ENCODE data around the gene ZEB1. TPM values are rescaled to one million over a fixed set of nuclear protein-coding genes. Genes with fewer than 3 reads are reported as not detected.

Gene ZEB1
- total and polyA plus RNA-seq, 12 donors, result 10.6 to 125 (median 96.4) TPM

- Histone ChIP-seq H3K27me3 (no peaks in the 10 kb centered on the region), H3K36me3 (peaks cover 0 to 22% (median 0%) of the 10 kb centered on the region in 9 donors), H3K9me3 (peaks cover 0 to 4% (median 0%) of the 10 kb centered on the region in 11 donors), H3K27ac (no peak overlapping the region), H3K4me3 (no peak overlapping the region), H3K4me1 (peaks cover 0 to 30% (median 11%) of the 10 kb centered on the region in 9 donors)
- DNase-seq (no peak), ATAC-seq (no peak)
- TF ChIP-seq, protein P1, sequence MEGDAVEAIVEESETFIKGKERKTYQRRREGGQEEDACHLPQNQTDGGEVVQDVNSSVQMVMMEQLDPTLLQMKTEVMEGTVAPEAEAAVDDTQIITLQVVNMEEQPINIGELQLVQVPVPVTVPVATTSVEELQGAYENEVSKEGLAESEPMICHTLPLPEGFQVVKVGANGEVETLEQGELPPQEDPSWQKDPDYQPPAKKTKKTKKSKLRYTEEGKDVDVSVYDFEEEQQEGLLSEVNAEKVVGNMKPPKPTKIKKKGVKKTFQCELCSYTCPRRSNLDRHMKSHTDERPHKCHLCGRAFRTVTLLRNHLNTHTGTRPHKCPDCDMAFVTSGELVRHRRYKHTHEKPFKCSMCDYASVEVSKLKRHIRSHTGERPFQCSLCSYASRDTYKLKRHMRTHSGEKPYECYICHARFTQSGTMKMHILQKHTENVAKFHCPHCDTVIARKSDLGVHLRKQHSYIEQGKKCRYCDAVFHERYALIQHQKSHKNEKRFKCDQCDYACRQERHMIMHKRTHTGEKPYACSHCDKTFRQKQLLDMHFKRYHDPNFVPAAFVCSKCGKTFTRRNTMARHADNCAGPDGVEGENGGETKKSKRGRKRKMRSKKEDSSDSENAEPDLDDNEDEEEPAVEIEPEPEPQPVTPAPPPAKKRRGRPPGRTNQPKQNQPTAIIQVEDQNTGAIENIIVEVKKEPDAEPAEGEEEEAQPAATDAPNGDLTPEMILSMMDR (IDR thresholded peaks at IDR 0.05), result no peak
- intact Hi-C loops (cut with DNase I), result no loop called here
- 91% methylated on average over 4 of the region's 4 CpGs for WGBS, 2 donors
Observed at GRCh38 chr10:31366703-31367102, 47.7 kb downstream of the ZEB1 start.

DNA sequence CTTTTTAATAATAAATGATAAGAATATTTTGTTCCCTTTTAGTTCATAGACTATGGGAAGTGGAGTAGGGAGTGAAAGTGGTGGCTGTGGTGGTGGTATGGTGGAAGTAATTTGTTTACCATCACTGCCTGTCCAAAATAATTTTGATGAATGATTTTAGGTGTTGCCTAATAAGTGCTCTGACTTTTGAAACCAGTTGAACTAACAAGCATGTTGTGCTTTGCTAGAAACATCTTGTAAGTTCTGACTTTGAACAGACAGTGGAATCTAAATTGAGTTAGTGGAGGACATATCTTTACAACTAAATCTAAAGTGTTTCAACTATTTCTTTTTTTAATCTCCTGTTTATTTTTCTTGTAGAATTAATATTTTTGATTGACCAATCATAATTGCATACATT lies 49.7 kb downstream of the ZEB1 start:
- Histone ChIP-seq H3K36me3 (peaks cover 0 to 7% (median 0%) of the 10 kb centered on the region in 9 donors), H3K27me3 (no peaks in the 10 kb centered on the region), H3K4me1 (peaks cover 0 to 50% (median 16%) of the 10 kb centered on the region in 9 donors), H3K27ac (no peak overlapping the region), H3K4me3 (no peak overlapping the region), H3K9me3 (no peaks in the 10 kb centered on the region)
- TF ChIP-seq, protein P1 (IDR thresholded peaks at IDR 0.05), result no peak
- no peak for DNase-seq
- no peak for ATAC-seq
- intact Hi-C loops (cut with DNase I), result no loop called here

DNA sequence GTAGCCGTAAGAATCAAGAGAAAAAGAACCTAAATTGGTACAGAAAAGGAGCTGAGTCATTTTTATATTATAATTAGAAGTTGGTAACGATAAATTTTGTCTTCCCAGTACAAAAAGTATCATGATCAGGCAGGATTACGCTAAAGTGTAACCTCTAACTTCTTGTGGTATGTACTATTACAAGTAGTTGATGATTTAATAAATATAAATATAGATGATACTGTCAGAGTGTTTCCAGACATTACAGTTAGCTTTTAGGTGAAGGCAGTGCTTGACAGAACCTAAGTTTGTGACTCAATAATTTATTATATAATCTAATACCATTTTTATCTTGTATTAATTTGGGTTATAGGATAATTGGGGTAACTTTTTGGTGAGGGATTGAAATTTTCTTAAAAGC lies 53.4 kb downstream of the ZEB1 start:
- 91 to 92% methylated on average over 3 of the region's 3 CpGs for WGBS, 2 donors
- Histone ChIP-seq H3K4me1 (peaks cover 0 to 55% (median 23%) of the 10 kb centered on the region in 9 donors), H3K9me3 (no peaks in the 10 kb centered on the region), H3K4me3 (no peak overlapping the region), H3K36me3 (no peaks in the 10 kb centered on the region), H3K27me3 (no peaks in the 10 kb centered on the region), H3K27ac (no peak overlapping the region)
- ATAC-seq (no peak), DNase-seq (no peak)
- TF ChIP-seq, protein P1 (IDR thresholded peaks at IDR 0.05), result no peak
- intact Hi-C loops (cut with DNase I), result no loop called here

DNA sequence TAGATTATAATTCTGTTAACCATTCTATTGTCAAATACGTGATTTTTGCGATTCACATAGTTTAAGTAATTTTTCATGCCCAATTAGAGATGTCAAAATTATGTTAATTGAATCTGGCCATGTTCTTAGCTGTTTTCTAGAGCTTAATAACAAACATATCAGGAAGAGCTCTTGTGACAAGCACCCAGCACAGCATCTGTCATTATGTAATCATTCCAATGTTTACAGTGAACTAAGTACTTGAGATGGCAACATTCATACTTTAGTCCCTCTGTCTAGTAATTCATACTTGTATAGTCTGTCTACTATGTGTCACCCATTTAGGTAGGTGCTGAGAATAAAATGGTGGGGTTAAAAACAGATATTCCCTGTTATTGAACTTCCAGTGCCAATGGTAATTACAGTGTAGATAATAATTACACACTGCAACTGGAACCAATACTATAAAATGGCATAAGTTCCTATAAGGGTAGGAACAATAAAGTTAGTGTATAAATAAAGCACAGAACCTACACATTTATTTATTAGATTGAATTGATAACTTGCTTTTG lies 55.2 kb downstream of the ZEB1 start:
- Histone ChIP-seq H3K9me3 (no peaks in the 10 kb centered on the region), H3K36me3 (no peaks in the 10 kb centered on the region), H3K4me1 (peaks cover 0 to 55% (median 26%) of the 10 kb centered on the region in 9 donors), H3K27ac (no peak overlapping the region), H3K27me3 (no peaks in the 10 kb centered on the region), H3K4me3 (no peak overlapping the region)
- no peak for DNase-seq
- TF ChIP-seq, protein P1 (IDR thresholded peaks at IDR 0.05), result no peak
- ATAC-seq, result peak in 2 of 8 donors; percentile 13 to 16
- 92 to 95% methylated on average over 2 of the region's 2 CpGs for WGBS, 2 donors
- intact Hi-C loops (cut with DNase I), result loop anchor here in 1 of 10 donors (2.0 kb wide), 1 partner anchor 21 kb away; no protein-coding TSS in a partner anchor

All from heart right ventricle (tissue), 16 donors.